Activated T-cell treated with anti-CD3 and anti-CD28 coated beads for 48 hours (primary cell): ENCODE measurements around the gene CDH23.
"Not testable (repeated sequence)": the region's sequence is repeated elsewhere in the genome, so short reads cannot be mapped to it uniquely, and the experiment has no call there.

ENCODE experiments used
- DNase-seq: peaks from one replicate; pipeline ENCODE4 v3.0.0-alpha.2; 2020; ENCODE audit warnings: low read depth

CDH23 gene

GRCh38 chr10:71842422-71842821, 445.7 kb downstream of the CDH23 start:
- no peak for DNase-seq

GRCh38 chr10:71842856-71843686, 446.4 kb downstream of the CDH23 start:
- DNase-seq = no peak

- no peak for DNase-seq
These were observed 447.4 kb downstream of the CDH23 start for GRCh38 chr10:71844084-71844483.

GRCh38 chr10:71844695-71845094, 448.0 kb downstream of the CDH23 start:
- DNase-seq = no peak

- no peak for DNase-seq
These were observed 449.0 kb downstream of the CDH23 start for GRCh38 chr10:71845410-71846405.

- DNase-seq = no peak
These were observed 450.1 kb downstream of the CDH23 start for GRCh38 chr10:71846816-71847215.

- no peak for DNase-seq
These were observed 450.7 kb downstream of the CDH23 start for GRCh38 chr10:71847418-71847817.

- no peak for DNase-seq
These were observed 451.9 kb downstream of the CDH23 start for GRCh38 chr10:71848325-71849275.

- no peak for DNase-seq
These were observed 452.8 kb downstream of the CDH23 start for GRCh38 chr10:71849461-71849908.

- DNase-seq = no peak
These were observed 453.5 kb downstream of the CDH23 start for GRCh38 chr10:71850021-71850742.

- DNase-seq = peak; percentile 99
These were observed 454.2 kb downstream of the CDH23 start, which contains the start of gene PSAP for GRCh38 chr10:71850743-71851464. Gene PSAP, minus strand, starts transcription at chr10:71851251. Its CDS starts 30 bp downstream, at chr10:71851221.

- DNase-seq = not testable (repeated sequence)
These were observed 454.9 kb downstream of the CDH23 start for GRCh38 chr10:71851465-71852095.

GRCh38 chr10:71852355-71852937, 455.7 kb downstream of the CDH23 start:
- no peak for DNase-seq

- DNase-seq = no peak
These were observed 457.3 kb downstream of the CDH23 start for GRCh38 chr10:71854031-71854430.

GRCh38 chr10:71856619-71857018, 459.9 kb downstream of the CDH23 start:
- DNase-seq = no peak

- no peak for DNase-seq
These were observed 461.5 kb downstream of the CDH23 start for GRCh38 chr10:71857934-71858890.

- DNase-seq = peak; percentile 39
These were observed 463.7 kb downstream of the CDH23 start for GRCh38 chr10:71860243-71861029.
